HPDE6-E6E7 (cell line): ENCODE data around the gene CCDC102A.
"Not testable (repeated sequence)": the region's sequence is repeated elsewhere in the genome, so short reads cannot be mapped to it uniquely, and the experiment has no call there.

Source experiments
- DNase-seq: peaks from one replicate; pipeline ENCODE4 v3.0.0; 2011; ENCODE audit warnings: missing footprints; ENCODE audit errors: extremely low spot score

Gene CCDC102A

GRCh38 chr16:57536306-57537193, at the start of gene CCDC102A:
Gene CCDC102A (minus strand): TSS chr16:57536571. CDS start chr16:57529177, 7,394 bp downstream.
- DNase-seq: peak; percentile 49

GRCh38 chr16:57585051-57585687, 48.8 kb upstream of the CCDC102A start:
- DNase-seq: no peak

DNA sequence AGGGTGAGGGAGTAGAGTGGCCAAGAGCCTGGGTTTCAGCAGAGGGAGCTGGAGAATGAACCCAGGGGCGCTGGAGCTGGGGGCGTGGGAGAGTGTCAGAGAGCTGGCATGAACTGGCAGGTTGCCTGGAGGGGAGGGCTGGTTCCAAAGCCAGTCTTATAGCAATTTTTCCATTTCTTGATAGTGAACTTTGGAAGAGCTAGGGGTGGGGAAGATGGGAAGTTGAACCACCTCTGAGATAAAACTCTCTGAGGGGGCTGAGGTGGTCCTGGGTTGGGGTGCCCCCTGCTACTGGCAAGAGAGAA, 42.9 kb upstream of the CCDC102A start:
- DNase-seq: no peak

DNA sequence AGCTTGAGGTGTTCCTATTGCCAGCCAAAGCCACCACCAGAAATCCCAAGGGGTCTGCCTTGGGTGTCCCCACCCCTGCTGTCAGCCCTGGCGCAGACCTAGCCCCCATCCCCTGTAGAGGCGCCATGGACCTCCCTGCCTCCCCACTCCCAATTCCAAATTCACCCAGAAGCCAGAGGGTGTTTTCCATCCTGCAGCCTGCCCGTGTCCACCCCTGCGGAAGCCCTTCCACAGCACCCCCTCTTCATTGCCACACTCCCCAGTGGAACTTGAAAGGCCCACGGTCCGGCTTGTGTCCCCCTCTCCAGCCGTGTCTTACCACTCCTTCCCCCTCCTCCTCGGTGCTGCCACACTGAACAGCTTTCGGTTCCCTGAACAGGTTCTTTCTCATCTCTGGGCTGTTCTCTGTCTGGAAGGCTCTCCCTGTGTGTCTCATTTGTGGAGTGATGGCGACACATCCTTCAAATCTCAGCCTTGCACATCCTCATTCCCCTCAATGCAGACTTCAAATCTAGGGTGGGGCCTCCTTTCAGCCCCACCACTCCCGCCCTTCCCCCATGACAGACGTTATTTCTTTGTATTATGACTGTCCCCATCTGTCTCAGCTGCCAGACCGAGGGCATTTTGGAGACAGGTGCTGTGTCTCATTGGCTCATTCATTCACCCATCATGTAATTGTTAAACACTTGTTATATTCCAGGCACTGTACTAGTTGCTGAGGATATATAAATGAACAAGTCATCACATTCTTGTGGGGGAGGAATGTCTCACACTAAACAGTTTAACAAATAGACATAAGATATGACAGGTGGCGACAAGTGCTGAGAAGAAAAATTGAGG, 42.4 kb upstream of the CCDC102A start:
- DNase-seq: no peak

- DNase-seq: no peak
Measured at GRCh38 chr16:57577691-57578224, 41.4 kb upstream of the CCDC102A start.

GRCh38 chr16:57577214-57577613, 40.8 kb upstream of the CCDC102A start:
- no peak for DNase-seq

DNA sequence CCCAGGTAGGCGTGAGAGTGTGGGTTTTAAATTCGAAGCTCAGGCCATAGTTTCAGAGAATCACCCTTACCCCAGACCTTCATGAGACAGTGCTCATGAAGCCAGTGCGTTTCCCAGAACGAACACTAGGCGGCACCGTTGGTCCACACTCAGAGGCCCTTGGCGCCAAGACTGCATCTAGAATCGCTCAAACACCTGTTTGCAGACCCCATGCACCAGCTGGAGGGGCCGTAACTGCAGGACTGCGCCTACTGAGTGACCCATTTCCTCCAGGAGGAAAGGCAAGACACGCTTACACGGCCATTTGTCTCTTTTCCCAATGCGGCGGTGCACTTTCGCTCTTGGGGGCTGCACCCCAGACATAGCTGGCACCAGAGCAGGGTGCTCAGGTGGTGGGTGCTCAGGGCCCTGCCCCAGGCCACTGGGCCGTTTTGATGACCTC, 40.1 kb upstream of the CCDC102A start:
- DNase-seq: peak; percentile 78

- DNase-seq: no peak
Measured at GRCh38 chr16:57575468-57576277, 39.3 kb upstream of the CCDC102A start.

- no peak for DNase-seq
Measured at GRCh38 chr16:57574646-57575467, 38.5 kb upstream of the CCDC102A start.

DNA sequence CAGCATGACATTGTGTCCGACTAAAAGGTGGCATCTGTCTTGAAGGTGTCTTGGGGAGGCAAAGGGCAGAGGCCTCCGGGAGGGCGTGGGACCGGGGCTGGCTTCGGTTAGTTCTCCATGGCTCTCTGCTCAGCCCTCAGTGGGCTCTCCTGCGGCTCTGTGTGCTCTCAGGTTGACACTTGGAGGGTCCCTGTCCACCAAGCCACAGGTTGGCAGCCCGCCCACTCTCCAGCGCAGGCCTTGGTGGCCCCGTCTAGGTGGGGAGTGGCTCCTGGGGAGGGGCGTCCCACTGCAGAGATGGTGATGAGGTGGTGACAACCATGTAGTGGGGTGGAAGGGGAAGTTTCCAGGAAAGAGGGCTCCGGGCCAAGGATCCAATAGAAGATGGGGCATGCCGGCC, 37.7 kb upstream of the CCDC102A start:
- DNase-seq: no peak

DNA sequence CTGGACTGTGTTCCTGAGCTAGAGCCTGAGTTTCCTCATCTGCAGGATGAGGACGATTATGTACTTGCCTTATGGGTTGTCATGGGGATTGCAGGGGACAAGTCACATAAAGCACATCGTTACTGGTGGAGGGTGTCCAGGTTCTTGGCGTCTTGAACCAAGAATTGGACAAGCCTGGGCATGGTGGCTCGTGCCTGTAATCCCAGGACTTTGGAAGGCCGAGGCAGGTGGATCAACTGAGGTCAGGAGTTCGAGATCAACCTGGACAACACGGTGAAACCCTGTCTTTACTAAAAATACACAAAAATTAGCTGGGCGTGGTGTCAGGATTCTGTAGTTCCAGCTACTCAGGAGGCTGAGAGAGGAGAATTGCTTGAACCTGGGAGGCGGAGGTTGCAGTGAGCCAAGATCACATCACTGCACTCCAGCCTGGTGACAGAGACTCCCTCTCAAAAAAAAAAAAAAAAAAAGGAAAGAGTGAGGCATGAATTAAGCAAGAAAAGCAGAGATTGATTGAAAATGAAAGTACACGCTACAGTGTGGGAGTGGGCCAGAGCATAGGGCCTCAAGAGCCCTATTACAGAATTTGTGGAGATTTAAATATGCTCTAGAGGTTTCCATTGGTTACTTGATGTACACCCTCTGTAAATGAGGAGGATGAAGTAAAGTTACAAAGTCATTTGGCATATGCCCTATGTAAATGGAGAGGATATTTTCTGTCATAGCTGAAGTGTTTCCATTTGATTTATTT, 36.8 kb upstream of the CCDC102A start:
- no peak for DNase-seq

DNA sequence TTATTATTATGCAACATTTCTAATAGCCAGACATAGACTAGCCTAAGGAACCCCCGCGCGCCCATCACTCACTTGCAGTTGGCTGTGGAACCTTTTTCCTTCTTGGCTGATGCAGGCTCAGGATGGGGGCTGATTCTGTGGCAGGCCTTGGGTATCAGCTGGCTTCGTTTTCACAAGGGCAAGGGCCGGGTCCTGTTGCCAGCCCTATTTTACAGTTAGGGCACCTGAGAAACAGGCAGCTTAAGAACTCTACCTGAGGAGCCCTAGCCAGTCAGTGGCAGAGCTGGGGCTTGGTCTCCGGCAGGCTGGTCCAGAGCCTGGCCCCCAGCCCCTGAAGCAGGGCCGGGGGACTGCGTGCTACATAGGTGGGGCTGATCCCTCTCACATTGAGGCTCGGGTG, 34.7 kb upstream of the CCDC102A start:
- DNase-seq: no peak

GRCh38 chr16:57570301-57571070, 34.1 kb upstream of the CCDC102A start:
- no peak for DNase-seq

DNA sequence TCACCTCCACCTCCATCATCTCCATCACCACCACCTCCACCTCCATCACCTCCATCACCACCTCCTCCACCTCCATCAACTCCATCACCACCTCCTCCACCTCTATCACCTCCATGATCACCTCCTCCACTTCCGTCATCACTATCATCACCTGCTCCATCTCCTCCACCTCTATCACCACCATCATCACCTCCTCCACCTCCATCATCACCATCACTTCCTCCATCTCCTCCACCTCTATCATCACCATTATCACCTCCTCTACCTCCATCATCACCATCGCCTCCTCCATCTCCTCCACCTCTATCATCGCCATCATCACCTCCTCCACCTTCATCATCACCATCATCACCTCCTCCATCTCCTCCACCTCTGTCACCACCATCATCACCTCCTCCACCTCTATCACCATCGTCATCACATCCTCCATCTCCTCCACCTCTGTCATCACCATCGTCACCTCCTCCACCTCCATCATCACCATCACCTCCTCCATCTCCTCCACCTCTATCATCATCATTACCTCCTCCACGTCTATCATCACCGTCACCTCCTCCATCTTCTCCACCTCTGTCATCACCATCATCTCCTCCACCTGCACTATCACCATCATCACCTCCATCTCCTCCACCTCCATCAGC, 33.1 kb upstream of the CCDC102A start:
- DNase-seq: no peak

- DNase-seq: not testable (repeated sequence)
Measured at GRCh38 chr16:57568772-57569171, 32.4 kb upstream of the CCDC102A start.

GRCh38 chr16:57568173-57568678, 31.9 kb upstream of the CCDC102A start:
- no peak for DNase-seq

DNA sequence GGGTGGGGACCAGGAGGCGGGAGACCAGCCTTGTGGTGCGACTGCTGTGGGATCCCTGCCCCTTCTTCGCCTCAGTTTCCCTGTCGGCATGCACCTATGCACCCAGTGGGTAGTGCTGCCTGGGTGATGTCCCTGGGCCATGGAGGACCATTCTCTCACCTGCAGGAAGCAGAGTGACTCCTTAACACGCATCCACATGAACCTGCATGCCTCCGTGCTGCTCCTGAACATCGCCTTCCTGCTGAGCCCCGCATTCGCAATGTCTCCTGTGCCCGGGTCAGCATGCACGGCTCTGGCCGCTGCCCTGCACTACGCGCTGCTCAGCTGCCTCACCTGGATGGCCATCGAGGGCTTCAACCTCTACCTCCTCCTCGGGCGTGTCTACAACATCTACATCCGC, 31.3 kb upstream of the CCDC102A start:
- DNase-seq: no peak

- no peak for DNase-seq
Measured at GRCh38 chr16:57566436-57566835, 30.1 kb upstream of the CCDC102A start.
